Measurements from ENCODE around the gene SLC6A6. TPM values are rescaled to one million over a fixed set of nuclear protein-coding genes. Genes with fewer than 3 reads are reported as not detected.

Gene SLC6A6
- total and polyA plus RNA-seq, 2 experiments from 2014 or later = 27.5 to 150 TPM

DNA sequence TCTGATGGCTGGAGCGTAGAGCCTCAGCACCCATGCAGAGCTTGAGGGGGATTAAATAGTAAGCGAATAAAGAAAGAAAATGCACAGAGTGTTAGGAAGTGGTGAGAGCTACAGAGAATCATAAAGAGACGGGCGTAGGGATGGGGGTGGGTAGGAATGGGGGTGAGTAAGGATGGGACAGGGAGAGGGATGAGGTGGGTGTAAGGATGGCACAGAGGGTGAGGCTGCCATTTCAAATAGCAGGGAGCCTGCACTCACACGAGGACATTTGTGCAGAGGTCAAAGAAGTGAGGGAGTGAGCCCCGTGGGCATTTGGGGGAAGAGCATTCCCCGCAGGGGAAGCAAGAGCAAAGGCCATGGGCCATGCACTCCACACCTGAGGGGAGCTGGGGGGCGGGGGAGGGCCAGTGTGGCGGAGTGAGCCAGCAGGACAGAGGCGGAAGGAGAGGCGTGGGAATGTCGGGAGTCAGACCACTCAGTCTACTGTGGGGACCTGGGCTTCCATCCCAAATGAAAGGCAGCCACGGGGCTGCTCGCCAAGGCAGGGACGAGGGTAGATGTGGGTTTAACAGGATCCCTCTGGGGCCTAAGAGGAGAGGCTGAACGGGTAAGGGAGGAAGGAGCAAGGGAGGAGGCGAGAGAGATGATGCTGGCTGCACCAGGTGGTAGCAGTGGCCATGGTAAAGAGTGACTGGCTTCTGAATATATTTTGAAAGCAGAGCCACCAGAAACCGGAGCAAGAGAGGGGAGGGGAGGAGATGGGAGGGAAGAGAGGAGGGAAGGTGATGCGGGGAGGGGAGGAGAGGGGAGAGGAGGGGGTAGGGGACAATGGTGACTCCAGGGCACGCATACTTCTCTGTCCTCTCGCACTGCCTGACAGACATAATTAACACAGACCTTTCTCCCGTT is 35.2 kb upstream of the SLC6A6 start:
- H3K79me2 ChIP-seq (replicated peaks; ENCODE audit: insufficient read depth) = no peaks in the 10 kb centered on the region
- no peaks in the 10 kb centered on the region for H3K27me3 ChIP-seq (ENCODE audit: insufficient read depth)
- no peaks in the 10 kb centered on the region for H3K9me3 Mint-ChIP-seq
- ATAC-seq (no peak; the same call in 1 of the 3 replicates), DNase-seq (ENCODE audit: low spot score) (no peak)
- H3K4me1 Mint-ChIP-seq = peaks cover 24% of the 10 kb centered on the region
- H3K27ac ChIP-seq (ENCODE audit: low read depth) = no peak overlapping the region
- no peaks in the 10 kb centered on the region for H3K9me2 ChIP-seq (ENCODE audit: insufficient read depth)
- H3K36me3 Mint-ChIP-seq (ENCODE audit: low read depth) = no peaks in the 10 kb centered on the region
- TF ChIP-seq POLR2AphosphoS5 (IDR thresholded peaks at IDR 0.05; ENCODE audit: low read depth) = no peak
- TF ChIP-seq, protein P1, sequence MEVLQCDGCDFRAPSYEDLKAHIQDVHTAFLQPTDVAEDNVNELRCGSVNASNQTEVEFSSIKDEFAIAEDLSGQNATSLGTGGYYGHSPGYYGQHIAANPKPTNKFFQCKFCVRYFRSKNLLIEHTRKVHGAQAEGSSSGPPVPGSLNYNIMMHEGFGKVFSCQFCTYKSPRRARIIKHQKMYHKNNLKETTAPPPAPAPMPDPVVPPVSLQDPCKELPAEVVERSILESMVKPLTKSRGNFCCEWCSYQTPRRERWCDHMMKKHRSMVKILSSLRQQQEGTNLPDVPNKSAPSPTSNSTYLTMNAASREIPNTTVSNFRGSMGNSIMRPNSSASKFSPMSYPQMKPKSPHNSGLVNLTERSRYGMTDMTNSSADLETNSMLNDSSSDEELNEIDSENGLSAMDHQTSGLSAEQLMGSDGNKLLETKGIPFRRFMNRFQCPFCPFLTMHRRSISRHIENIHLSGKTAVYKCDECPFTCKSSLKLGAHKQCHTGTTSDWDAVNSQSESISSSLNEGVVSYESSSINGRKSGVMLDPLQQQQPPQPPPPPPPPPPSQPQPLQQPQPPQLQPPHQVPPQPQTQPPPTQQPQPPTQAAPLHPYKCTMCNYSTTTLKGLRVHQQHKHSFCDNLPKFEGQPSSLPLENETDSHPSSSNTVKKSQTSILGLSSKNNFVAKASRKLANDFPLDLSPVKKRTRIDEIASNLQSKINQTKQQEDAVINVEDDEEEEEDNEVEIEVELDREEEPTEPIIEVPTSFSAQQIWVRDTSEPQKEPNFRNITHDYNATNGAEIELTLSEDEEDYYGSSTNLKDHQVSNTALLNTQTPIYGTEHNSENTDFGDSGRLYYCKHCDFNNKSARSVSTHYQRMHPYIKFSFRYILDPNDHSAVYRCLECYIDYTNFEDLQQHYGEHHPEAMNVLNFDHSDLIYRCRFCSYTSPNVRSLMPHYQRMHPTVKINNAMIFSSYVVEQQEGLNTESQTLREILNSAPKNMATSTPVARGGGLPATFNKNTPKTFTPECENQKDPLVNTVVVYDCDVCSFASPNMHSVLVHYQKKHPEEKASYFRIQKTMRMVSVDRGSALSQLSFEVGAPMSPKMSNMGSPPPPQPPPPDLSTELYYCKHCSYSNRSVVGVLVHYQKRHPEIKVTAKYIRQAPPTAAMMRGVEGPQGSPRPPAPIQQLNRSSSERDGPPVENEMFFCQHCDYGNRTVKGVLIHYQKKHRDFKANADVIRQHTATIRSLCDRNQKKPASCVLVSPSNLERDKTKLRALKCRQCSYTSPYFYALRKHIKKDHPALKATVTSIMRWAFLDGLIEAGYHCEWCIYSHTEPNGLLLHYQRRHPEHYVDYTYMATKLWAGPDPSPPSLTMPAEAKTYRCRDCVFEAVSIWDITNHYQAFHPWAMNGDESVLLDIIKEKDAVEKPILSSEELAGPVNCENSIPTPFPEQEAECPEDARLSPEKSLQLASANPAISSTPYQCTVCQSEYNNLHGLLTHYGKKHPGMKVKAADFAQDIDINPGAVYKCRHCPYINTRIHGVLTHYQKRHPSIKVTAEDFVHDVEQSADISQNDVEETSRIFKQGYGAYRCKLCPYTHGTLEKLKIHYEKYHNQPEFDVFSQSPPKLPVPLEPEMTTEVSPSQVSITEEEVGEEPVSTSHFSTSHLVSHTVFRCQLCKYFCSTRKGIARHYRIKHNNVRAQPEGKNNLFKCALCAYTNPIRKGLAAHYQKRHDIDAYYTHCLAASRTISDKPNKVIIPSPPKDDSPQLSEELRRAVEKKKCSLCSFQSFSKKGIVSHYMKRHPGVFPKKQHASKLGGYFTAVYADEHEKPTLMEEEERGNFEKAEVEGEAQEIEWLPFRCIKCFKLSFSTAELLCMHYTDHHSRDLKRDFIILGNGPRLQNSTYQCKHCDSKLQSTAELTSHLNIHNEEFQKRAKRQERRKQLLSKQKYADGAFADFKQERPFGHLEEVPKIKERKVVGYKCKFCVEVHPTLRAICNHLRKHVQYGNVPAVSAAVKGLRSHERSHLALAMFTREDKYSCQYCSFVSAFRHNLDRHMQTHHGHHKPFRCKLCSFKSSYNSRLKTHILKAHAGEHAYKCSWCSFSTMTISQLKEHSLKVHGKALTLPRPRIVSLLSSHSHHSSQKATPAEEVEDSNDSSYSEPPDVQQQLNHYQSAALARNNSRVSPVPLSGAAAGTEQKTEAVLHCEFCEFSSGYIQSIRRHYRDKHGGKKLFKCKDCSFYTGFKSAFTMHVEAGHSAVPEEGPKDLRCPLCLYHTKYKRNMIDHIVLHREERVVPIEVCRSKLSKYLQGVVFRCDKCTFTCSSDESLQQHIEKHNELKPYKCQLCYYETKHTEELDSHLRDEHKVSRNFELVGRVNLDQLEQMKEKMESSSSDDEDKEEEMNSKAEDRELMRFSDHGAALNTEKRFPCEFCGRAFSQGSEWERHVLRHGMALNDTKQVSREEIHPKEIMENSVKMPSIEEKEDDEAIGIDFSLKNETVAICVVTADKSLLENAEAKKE (CRISPR knock-in tag; IDR thresholded peaks at IDR 0.05) = no peak
- no peaks in the 10 kb centered on the region for H3K36me3 ChIP-seq (ENCODE audit: insufficient read depth)
- H3K4me1 ChIP-seq (ENCODE audit: insufficient read depth) = no peaks in the 10 kb centered on the region
- H2AFZ ChIP-seq = peak overlapping the region; percentile 23; the same call in 1 of the 2 replicates
- H3K27me3 Mint-ChIP-seq (ENCODE audit: insufficient read depth, low read depth, poor library complexity) = peaks cover 15% of the 10 kb centered on the region
- H3F3A ChIP-seq (replicated peaks; ENCODE audit: low read depth) = no peaks in the 10 kb centered on the region
- no peaks in the 10 kb centered on the region for H4K20me1 ChIP-seq (replicated peaks; ENCODE audit: insufficient read depth)
- no peak overlapping the region for H3K4me3 ChIP-seq
- no peak overlapping the region; the same call in 2 of the 3 replicates for H3K4me3 Mint-ChIP-seq
- no peak overlapping the region for H3K27ac Mint-ChIP-seq
- H3K4me2 ChIP-seq = 0 out of 2 replicates have a peak overlapping the region, but pooled peaks have one; percentile 14

DNA sequence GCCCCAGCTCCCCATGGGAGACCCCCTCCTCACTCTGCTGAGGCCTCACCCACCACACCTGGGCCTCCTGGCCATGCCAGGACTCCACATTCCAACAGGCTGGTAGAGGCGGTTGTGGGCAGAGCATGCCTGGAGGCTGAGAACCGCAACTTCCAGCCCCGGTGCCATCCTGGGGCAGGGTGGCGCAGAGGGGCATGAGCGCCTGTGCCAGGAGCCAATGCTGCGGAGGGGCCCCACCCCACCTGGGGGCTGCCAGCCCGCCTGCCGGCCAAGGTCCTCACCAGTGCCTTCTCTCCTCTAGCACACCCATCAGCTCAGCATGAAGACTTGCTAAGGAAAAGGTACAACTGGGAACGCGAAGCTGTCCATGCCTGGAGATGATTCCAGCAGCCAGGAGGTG is 34.3 kb upstream of the SLC6A6 start:
- no peaks in the 10 kb centered on the region for H3F3A ChIP-seq (replicated peaks; ENCODE audit: low read depth)
- Mint-ChIP-seq H3K4me3 (no peak overlapping the region), H3K4me1 (peaks cover 28% of the 10 kb centered on the region), H3K36me3 (ENCODE audit: low read depth) (no peaks in the 10 kb centered on the region), H3K27me3 (ENCODE audit: insufficient read depth, low read depth, poor library complexity) (peaks cover 13% of the 10 kb centered on the region), H3K9me3 (no peaks in the 10 kb centered on the region), H3K27ac (no peak overlapping the region)
- no peaks in the 10 kb centered on the region for H4K20me1 ChIP-seq (replicated peaks; ENCODE audit: insufficient read depth)
- H3K36me3 ChIP-seq (ENCODE audit: insufficient read depth) = no peaks in the 10 kb centered on the region
- no peak for DNase-seq (ENCODE audit: low spot score)
- H3K9me2 ChIP-seq (ENCODE audit: insufficient read depth) = no peaks in the 10 kb centered on the region
- no peak overlapping the region for H3K4me2 ChIP-seq
- H3K27ac ChIP-seq (ENCODE audit: low read depth) = no peak overlapping the region
- no peaks in the 10 kb centered on the region for H3K27me3 ChIP-seq (ENCODE audit: insufficient read depth)
- no peaks in the 10 kb centered on the region for H3K79me2 ChIP-seq (replicated peaks; ENCODE audit: insufficient read depth)
- H3K4me3 ChIP-seq = no peak overlapping the region
- no peak overlapping the region for H2AFZ ChIP-seq
- no peak for ATAC-seq
- H3K4me1 ChIP-seq (ENCODE audit: insufficient read depth) = no peaks in the 10 kb centered on the region
- TF ChIP-seq, protein P2, sequence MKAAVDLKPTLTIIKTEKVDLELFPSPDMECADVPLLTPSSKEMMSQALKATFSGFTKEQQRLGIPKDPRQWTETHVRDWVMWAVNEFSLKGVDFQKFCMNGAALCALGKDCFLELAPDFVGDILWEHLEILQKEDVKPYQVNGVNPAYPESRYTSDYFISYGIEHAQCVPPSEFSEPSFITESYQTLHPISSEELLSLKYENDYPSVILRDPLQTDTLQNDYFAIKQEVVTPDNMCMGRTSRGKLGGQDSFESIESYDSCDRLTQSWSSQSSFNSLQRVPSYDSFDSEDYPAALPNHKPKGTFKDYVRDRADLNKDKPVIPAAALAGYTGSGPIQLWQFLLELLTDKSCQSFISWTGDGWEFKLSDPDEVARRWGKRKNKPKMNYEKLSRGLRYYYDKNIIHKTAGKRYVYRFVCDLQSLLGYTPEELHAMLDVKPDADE (IDR thresholded peaks at IDR 0.05) = no peak
- TF ChIP-seq POLR2AphosphoS5 (IDR thresholded peaks at IDR 0.05; ENCODE audit: low read depth) = no peak

Data from GM23338 (cell line).